PFSK-1 (cell line): Measurements from ENCODE around the gene PIGZ.

Experiments used
- FOXP2 ChIP-seq: optimal IDR thresholded peaks from 2 replicates; pipeline ENCODE3; 2011; ENCODE audit warnings: borderline replicate concordance, control low read depth, inconsistent platforms; ENCODE audit not compliant: insufficient read depth; ENCODE audit errors: extremely low read length, extremely low read depth
- POLR2AphosphoS5 ChIP-seq: IDR thresholded peaks from 2 replicates; pipeline ENCODE4 v1.6.1; 2012; ENCODE audit warnings: low read depth, mild to moderate bottlenecking, control low read depth, low read length, moderate library complexity
- SIN3A ChIP-seq: IDR thresholded peaks from 2 replicates; pipeline ENCODE4 v1.6.1; 2012; ENCODE audit warnings: mild to moderate bottlenecking, low read length, moderate library complexity, borderline replicate concordance; ENCODE audit not compliant: insufficient read depth
- TAF1 ChIP-seq: IDR thresholded peaks from 2 replicates; pipeline ENCODE4 v1.6.1; 2012; ENCODE audit warnings: low read length, control low read depth, borderline replicate concordance; ENCODE audit not compliant: insufficient read depth
- TF ChIP-seq, protein P1 (sequence below), 2 experiments: IDR thresholded peaks; 2 replicates each; pipeline versions ENCODE4 v1.6.1 to v1.8.0; 2011 to 2012; ENCODE audit warnings: low read depth in 2 of 2, low read length in 2 of 2, control low read depth in 1 of 2, inconsistent platforms in 1 of 2, mild to moderate bottlenecking in 1 of 2, moderate library complexity in 1 of 2; ENCODE audit not compliant: insufficient read depth in 1 of 2

Gene PIGZ

DNA sequence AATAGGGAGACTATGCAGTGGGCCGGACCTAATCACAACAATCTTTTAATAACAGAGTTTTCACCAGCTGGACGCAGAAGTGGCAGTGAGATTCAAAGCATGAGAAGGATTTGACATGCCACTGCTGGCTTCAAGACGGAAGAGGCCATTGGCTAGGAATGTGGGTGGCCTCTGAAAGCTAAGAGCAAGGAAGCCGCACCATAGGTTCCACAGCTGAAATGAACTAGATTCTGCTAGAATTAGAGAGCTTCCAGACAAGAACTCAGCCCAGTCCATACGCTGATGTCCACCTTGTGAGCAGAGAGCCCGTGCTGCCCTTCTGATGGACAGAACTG is 19.4 kb downstream of the PIGZ start:
- TF ChIP-seq TAF1 (no peak), POLR2AphosphoS5 (no peak), SIN3A (no peak)
- TF ChIP-seq, protein P1, sequence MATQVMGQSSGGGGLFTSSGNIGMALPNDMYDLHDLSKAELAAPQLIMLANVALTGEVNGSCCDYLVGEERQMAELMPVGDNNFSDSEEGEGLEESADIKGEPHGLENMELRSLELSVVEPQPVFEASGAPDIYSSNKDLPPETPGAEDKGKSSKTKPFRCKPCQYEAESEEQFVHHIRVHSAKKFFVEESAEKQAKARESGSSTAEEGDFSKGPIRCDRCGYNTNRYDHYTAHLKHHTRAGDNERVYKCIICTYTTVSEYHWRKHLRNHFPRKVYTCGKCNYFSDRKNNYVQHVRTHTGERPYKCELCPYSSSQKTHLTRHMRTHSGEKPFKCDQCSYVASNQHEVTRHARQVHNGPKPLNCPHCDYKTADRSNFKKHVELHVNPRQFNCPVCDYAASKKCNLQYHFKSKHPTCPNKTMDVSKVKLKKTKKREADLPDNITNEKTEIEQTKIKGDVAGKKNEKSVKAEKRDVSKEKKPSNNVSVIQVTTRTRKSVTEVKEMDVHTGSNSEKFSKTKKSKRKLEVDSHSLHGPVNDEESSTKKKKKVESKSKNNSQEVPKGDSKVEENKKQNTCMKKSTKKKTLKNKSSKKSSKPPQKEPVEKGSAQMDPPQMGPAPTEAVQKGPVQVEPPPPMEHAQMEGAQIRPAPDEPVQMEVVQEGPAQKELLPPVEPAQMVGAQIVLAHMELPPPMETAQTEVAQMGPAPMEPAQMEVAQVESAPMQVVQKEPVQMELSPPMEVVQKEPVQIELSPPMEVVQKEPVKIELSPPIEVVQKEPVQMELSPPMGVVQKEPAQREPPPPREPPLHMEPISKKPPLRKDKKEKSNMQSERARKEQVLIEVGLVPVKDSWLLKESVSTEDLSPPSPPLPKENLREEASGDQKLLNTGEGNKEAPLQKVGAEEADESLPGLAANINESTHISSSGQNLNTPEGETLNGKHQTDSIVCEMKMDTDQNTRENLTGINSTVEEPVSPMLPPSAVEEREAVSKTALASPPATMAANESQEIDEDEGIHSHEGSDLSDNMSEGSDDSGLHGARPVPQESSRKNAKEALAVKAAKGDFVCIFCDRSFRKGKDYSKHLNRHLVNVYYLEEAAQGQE (IDR thresholded peaks at IDR 0.05; ENCODE audit: insufficient read depth in 1 of 2, low read depth in 2 of 2, low read length in 2 of 2) = no peak

DNA sequence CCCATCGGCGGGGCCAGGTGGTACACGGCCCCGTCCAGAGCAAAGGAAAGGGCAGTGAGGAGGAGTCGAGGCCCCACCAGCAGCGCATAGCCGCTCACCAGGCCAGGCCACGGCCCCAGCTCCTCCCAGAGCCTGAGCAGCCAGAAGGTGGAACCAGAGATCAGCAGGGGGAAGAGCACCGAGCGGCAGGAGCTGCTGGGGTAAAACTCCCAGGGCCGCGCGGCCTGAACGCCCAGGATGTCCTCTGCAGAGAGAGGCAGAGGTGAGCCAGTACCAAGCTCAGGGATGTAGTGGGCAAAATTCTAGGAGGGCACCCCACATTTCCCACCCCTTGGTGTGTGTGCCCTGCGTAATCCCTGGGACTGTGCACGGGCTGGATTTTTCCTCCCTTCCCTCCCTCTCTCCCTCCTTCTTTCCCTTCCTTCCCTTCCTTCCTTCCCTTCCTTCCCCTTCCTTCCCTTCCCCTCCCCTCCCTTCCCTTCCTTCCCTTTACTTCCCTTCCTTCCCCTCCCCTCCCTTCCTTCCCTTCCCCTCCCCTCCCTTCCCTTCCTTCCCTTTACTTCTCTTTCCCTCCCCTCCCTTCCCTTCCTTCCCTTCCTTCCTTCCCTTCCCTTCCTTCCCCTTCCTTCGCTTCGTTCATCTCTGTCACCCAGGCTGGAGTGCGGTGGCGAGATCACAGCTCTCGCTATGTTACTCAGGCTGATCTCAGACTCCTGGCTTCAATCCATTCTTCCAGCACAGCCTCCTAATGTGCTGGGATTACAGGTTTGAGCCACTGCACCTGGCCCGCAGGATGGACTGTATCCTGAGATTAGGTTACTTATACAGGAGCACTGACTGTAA is 20.0 kb downstream of the PIGZ start:
- TF ChIP-seq POLR2AphosphoS5 = no peak

DNA sequence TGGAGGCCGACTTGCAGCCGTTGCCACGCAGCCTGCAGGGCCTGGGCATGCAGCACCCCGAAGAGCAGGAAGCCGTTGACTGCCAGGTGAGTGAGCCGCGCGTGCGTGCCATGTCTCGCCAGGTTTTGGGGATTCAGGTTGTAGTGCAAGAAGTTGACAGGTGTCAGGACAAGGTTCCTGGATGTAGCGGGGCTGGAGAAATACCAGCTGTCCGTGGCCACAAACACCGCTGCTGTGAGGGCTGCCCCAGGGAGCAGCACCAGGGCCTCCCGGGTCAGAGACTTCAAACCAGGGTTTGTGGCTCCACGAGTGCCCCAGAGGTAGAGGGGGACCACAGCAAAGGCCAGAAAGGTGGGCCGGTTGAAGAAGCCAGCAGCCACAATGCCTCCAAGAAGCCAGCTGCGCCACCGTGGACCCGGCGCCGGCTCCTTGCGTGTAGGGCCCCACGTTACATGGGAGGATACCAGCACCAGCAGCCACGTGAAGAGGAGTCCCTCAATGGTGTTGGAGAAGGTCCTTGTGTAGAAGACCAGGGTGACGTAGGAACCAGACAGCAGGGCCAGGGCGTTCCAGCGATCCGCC is 20.7 kb downstream of the PIGZ start:
- no peak for TF ChIP-seq SIN3A
- TF ChIP-seq, protein P1 (IDR thresholded peaks at IDR 0.05; ENCODE audit: insufficient read depth in 1 of 2, low read depth in 2 of 2, low read length in 2 of 2) = no peak
- TF ChIP-seq TAF1 = no peak
- TF ChIP-seq FOXP2 = no peak
- TF ChIP-seq POLR2AphosphoS5 = no peak

DNA sequence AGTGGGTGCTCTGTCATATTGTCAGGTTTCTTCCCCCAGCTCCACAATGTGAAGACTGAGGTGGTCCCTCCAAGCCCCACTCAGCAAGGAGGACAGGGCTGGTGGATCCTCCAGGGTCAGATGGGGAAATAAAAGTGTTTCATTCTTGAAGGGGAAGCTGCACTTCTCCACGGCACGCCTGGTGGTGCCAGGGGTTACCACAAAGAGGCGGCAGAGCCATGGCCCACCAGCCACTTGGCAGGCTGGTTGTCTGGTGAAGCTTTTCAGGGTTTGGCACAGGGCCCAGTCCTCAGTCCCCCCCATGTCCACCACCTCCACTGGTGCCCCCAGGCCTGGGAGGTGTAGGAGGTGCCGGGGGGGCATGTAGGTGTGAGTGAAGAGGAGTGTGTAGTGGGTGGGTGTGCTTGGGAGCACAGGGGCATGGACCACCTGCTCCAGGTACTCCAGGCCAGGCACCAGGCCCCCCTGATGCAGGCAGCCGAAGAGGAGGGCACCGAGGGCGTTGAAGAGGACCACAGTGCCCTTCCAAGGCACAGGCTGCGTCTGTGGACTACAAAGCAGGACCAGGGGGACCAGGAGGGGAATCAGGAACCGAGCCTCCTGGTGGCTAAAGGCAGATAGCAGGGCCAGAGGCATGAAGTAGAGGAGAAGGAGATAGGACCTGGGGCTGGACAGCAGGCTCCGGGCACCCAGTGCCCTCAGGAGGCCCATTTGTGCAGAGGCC is 21.3 kb downstream of the PIGZ start:
- TF ChIP-seq SIN3A (no peak), FOXP2 (no peak), TAF1 (no peak), POLR2AphosphoS5 (no peak)
- TF ChIP-seq, protein P1 (IDR thresholded peaks at IDR 0.05; ENCODE audit: insufficient read depth in 1 of 2, low read depth in 2 of 2, low read length in 2 of 2) = no peak

DNA sequence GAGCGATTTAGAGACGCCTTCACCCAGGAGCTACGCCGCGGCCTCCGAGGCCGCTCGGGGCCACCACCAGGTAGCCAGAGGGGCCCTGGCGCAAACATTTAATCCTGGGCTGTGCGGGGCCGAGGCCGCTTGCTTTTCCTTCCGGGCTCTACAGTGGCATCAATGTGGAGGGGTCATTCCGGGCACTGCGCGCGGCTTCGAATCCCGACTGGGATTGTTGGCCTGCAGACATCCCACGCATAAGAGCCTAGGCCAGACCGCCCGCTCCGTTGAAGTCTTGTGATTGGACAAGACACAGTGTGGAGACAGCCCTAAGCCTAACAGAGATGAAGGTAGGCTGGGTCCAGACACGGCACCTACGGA is 25.7 kb downstream of the PIGZ start:
- no peak for TF ChIP-seq POLR2AphosphoS5
- TF ChIP-seq FOXP2 = no peak
- no peak for TF ChIP-seq TAF1
- no peak for TF ChIP-seq SIN3A
- TF ChIP-seq, protein P1 (IDR thresholded peaks at IDR 0.05; ENCODE audit: insufficient read depth in 1 of 2, low read depth in 2 of 2, low read length in 2 of 2) = no peak
